ENCODE measurements around the gene MRGPRX4. TPM values are rescaled to one million over a fixed set of nuclear protein-coding genes. Genes with fewer than 3 reads are reported as not detected.

The MRGPRX4 gene
- total and polyA plus RNA-seq, 2 of the 4 experiments (the other 2 are of a cell fraction): 0.05 TPM; not detected in 1

GRCh38 chr11:18204220-18204619, 31.6 kb downstream of the MRGPRX4 start:
- ChIA-PET POLR2A (ENCODE audit: unreplicated experiment) (no interaction called here), CTCF (interaction anchor here (0.7 to 1.2 kb wide), 2 partner anchors 13 to 14 kb away, joined by 3 to 5 read pairs; no protein-coding TSS in a partner anchor)
- DNase-seq: no peak
- Histone ChIP-seq H2BK15ac (ENCODE audit: low read depth, low read length) (no peak overlapping the region), H4K8ac (ENCODE audit: low read depth in 2 of 2, low read length in 2 of 2) (no peak overlapping the region), H3K27me3 (ENCODE audit: control insufficient read depth, insufficient read depth, low read length) (peaks cover 3% of the 10 kb centered on the region), H3K27ac (ENCODE audit: insufficient read depth, low read length) (no peak overlapping the region), H3K56ac (ENCODE audit: extremely low read depth, insufficient read depth, low read length) (no peak overlapping the region; the same call in 1 of the 2 replicates), H4K91ac (ENCODE audit: insufficient read depth, low read depth, low read length) (no peak overlapping the region), H3K4me1 (ENCODE audit: control insufficient read depth, insufficient read depth, low read length) (no peaks in the 10 kb centered on the region), H4K5ac (ENCODE audit: low read depth, low read length) (no peak overlapping the region), H2AK9ac (replicated peaks; ENCODE audit: low read depth, low read length, poor library complexity) (no peak overlapping the region), H2BK20ac (ENCODE audit: low read depth, low read length) (no peak overlapping the region), H2AK5ac (ENCODE audit: low read depth, low read length) (no peak overlapping the region), H3K9me1 (ENCODE audit: insufficient read depth, low read length) (no peaks in the 10 kb centered on the region), H3K18ac (ENCODE audit: low read depth, low read length) (no peak overlapping the region), H3K36me3 (ENCODE audit: control insufficient read depth, insufficient read depth, low read length) (no peaks in the 10 kb centered on the region), H3K9me3 (ENCODE audit: control insufficient read depth, insufficient read depth, low read length) (no peaks in the 10 kb centered on the region), H3K14ac (replicated peaks; ENCODE audit: low read depth, low read length) (no peak overlapping the region), H2BK120ac (ENCODE audit: low read depth, low read length) (no peak overlapping the region), H3K79me1 (ENCODE audit: low read depth in 1 of 2, low read length in 2 of 2) (no peaks in the 10 kb centered on the region), H3K9ac (ENCODE audit: low read depth, low read length) (no peak overlapping the region), H2BK5ac (ENCODE audit: low read depth, low read length, poor library complexity, severe bottlenecking) (no peak overlapping the region), H3K4me3 (ENCODE audit: insufficient read depth, low read depth, low read length) (no peak overlapping the region), H3K4me2 (ENCODE audit: low read depth, low read length) (no peak overlapping the region), H3K23ac (ENCODE audit: low read depth, low read length) (no peak overlapping the region), H2AFZ (replicated peaks; ENCODE audit: low read length, poor library complexity) (no peak overlapping the region), H3K4ac (ENCODE audit: low read depth, low read length) (no peak overlapping the region), H4K20me1 (ENCODE audit: insufficient read depth, low read length) (no peaks in the 10 kb centered on the region)
- dilution Hi-C loops (cut with HindIII; ENCODE audit: low sequenced_read_pairs, unreplicated experiment): no loop called here
- TF ChIP-seq FOS (IDR thresholded peaks at IDR 0.05; ENCODE audit: low read depth, low read length) (no peak), CTCF (conservative IDR thresholded peaks at IDR 0.05; ENCODE audit: low read depth, low read length) (no peak), RFX5 (IDR thresholded peaks at IDR 0.05; ENCODE audit: low read depth, low read length) (no peak), USF2 (IDR thresholded peaks at IDR 0.05; ENCODE audit: low read depth, low read length) (no peak), BHLHE40 (IDR thresholded peaks at IDR 0.05; ENCODE audit: low read depth, low read length) (no peak), NFE2L2 (IDR thresholded peaks at IDR 0.05; ENCODE audit: low read depth, low read length) (no peak), CEBPB (IDR thresholded peaks at IDR 0.05; ENCODE audit: low read depth, low read length) (no peak), RAD21 (IDR thresholded peaks at IDR 0.05; ENCODE audit: low read length) (no peak), SMC3 (IDR thresholded peaks at IDR 0.05; ENCODE audit: low read depth, low read length) (no peak)
- 92% methylated on average over 1 of the region's 3 CpGs; no CpG with 5 or more reads in 1 of the 2 experiments for WGBS, 2 experiments (ENCODE audit: extremely low coverage in 2 of 2, insufficient read length in 1 of 2)
- BruUV-seq (replicated peaks): no TSS peak
- in situ Hi-C loops (cut with MboI; ENCODE audit: low sequenced_read_pairs): no loop called here
- intact Hi-C loops (cut with micrococcal nuclease): loop anchor here (5.0 kb wide), 1 partner anchor 212 kb away; no protein-coding TSS in a partner anchor
- ATAC-seq (ENCODE audit: low read depth): no peak
